HG02798 (cell line): Measurements from ENCODE around the gene RTN1.

Source experiments
- ATAC-seq: cut with Tn5 transposase; IDR thresholded peaks from one replicate; pipeline ENCODE4 v1.9.1; 2021; ENCODE audit warnings: mild to moderate bottlenecking; ENCODE audit not compliant: unreplicated experiment, poor library complexity

The RTN1 gene

GRCh38 chr14:59814988-59815387 is 55.6 kb downstream of the RTN1 start:
- ATAC-seq, result no peak

- ATAC-seq, result no peak
These were observed 58.8 kb downstream of the RTN1 start for GRCh38 chr14:59811815-59812214.

- no peak for ATAC-seq
These were observed 59.5 kb downstream of the RTN1 start for GRCh38 chr14:59811073-59811472.

GRCh38 chr14:59803052-59803540 is 67.5 kb downstream of the RTN1 start:
- no peak for ATAC-seq

GRCh38 chr14:59788176-59788575 is 82.4 kb downstream of the RTN1 start:
- no peak for ATAC-seq

GRCh38 chr14:59787045-59787674 is 83.4 kb downstream of the RTN1 start:
- no peak for ATAC-seq

GRCh38 chr14:59785629-59786028 is 84.9 kb downstream of the RTN1 start:
- ATAC-seq, result no peak

- ATAC-seq, result no peak
These were observed 87.8 kb downstream of the RTN1 start for GRCh38 chr14:59782760-59783159.

- ATAC-seq, result no peak
These were observed 93.5 kb downstream of the RTN1 start for GRCh38 chr14:59777006-59777579.

- ATAC-seq, result no peak
These were observed 94.1 kb downstream of the RTN1 start for GRCh38 chr14:59776468-59776867.

- ATAC-seq, result no peak
These were observed 98.3 kb downstream of the RTN1 start for GRCh38 chr14:59772233-59772632.

GRCh38 chr14:59771577-59771976 is 99.0 kb downstream of the RTN1 start:
- ATAC-seq, result no peak

- no peak for ATAC-seq
These were observed 101.0 kb downstream of the RTN1 start for GRCh38 chr14:59769586-59769985.

- no peak for ATAC-seq
These were observed 101.7 kb downstream of the RTN1 start for GRCh38 chr14:59768855-59769375.

- no peak for ATAC-seq
These were observed 108.7 kb downstream of the RTN1 start for GRCh38 chr14:59761851-59762250.

- no peak for ATAC-seq
These were observed 115.0 kb downstream of the RTN1 start for GRCh38 chr14:59755409-59756135.

- no peak for ATAC-seq
These were observed 116.3 kb downstream of the RTN1 start for GRCh38 chr14:59754256-59754655.

GRCh38 chr14:59753512-59753911 is 117.1 kb downstream of the RTN1 start:
- no peak for ATAC-seq

GRCh38 chr14:59751578-59751977 is 119.0 kb downstream of the RTN1 start:
- no peak for ATAC-seq

- ATAC-seq, result no peak
These were observed 130.8 kb downstream of the RTN1 start for GRCh38 chr14:59739794-59740193.

- no peak for ATAC-seq
These were observed 142.3 kb downstream of the RTN1 start for GRCh38 chr14:59728304-59728703.
